HepG2 (cell line): ENCODE data around the gene ZNF561. TPM values are rescaled to one million over a fixed set of nuclear protein-coding genes. Genes with fewer than 3 reads are reported as not detected.
A peak's percentile ranks its signal among the peaks of the same experiment; 100 is the strongest.

ENCODE experiments used
- ARID5B ChIP-seq: IDR thresholded peaks from 2 replicates; pipeline ENCODE4 v1.4.0; 2020; ENCODE audit warnings: mild to moderate bottlenecking, missing genetic modification reagents
- BORCS8-MEF2B ChIP-seq: sonication (generic); formaldehyde crosslinking; IDR thresholded peaks from 2 replicates; pipeline ENCODE4 v1.8.0; 2022; ENCODE audit warnings: mild to moderate bottlenecking, missing genetic modification reagents
- DR1 ChIP-seq: sonication (generic); formaldehyde crosslinking; IDR thresholded peaks from 2 replicates; pipeline ENCODE4 v1.8.0; 2021; ENCODE audit warnings: mild to moderate bottlenecking, missing genetic modification reagents, inconsistent platforms
- ELF3 ChIP-seq: IDR thresholded peaks from 2 replicates; pipeline ENCODE4 v1.6.1; 2016; ENCODE audit warnings: missing genetic modification reagents, missing compliant biosample characterization
- FOXK2 ChIP-seq: fragments of 450-650 bp; IDR thresholded peaks from 2 replicates; pipeline ENCODE4 v1.6.1; 2016
- PLSCR1 ChIP-seq: sonication (generic); formaldehyde crosslinking; IDR thresholded peaks from 2 replicates; pipeline ENCODE4 v1.5.0; 2020; ENCODE audit warnings: missing genetic modification reagents, mild to moderate bottlenecking, borderline replicate concordance
- PRMT3 ChIP-seq: sonication (generic); formaldehyde crosslinking; IDR thresholded peaks from 2 replicates; pipeline ENCODE4 v1.8.1; 2022; ENCODE audit warnings: low read depth, mild to moderate bottlenecking, moderate library complexity, missing genetic modification reagents, borderline replicate concordance
- SNAPC2 ChIP-seq: sonication (generic); formaldehyde crosslinking; IDR thresholded peaks from 2 replicates; pipeline ENCODE4 v1.8.1; 2022; ENCODE audit warnings: mild to moderate bottlenecking, missing genetic modification reagents
- SP5 ChIP-seq: IDR thresholded peaks from 2 replicates; pipeline ENCODE4 v1.6.1; 2016; ENCODE audit warnings: low read depth, borderline replicate concordance
- ZBTB49 ChIP-seq: sonication (generic); formaldehyde crosslinking; IDR thresholded peaks from 2 replicates; pipeline ENCODE4 v1.4.0; 2020; ENCODE audit warnings: missing genetic modification reagents, borderline replicate concordance
- ZBTB7A ChIP-seq: sonication (generic); formaldehyde crosslinking; IDR thresholded peaks from 2 replicates; pipeline ENCODE4 v1.8.0; 2022; ENCODE audit warnings: mild to moderate bottlenecking, missing genetic modification reagents
- ZNF460 ChIP-seq: sonication (generic); formaldehyde crosslinking; IDR thresholded peaks from 2 replicates; pipeline ENCODE4 v1.5.1; 2020; ENCODE audit warnings: missing genetic modification reagents, mild to moderate bottlenecking, borderline replicate concordance
- ZNF629 ChIP-seq: sonication (generic); formaldehyde crosslinking; conservative IDR thresholded peaks from 2 replicates; pipeline ENCODE4 v1.5.0; 2020; ENCODE audit warnings: missing genetic modification reagents
- polyA plus RNA-seq, 8 experiments: library from polyadenylated mRNA; depleted of rRNA in 3 of 8; stranded (reverse) in 7 of 8; unstranded in 1 of 8; fragments of >200 nt; fragmentation: Illumina TruSeq in 4 of 8; extraction: Trizol in 4 of 8; gene quantifications; 2 replicates each; pipeline versions ENCODE4 v1.2.1 to v1.2.3, GENCODE V29; 2011 to 2016; ENCODE audit warnings: low read depth in 4 of 8, missing spikeins in 1 of 8, mixed read lengths in 1 of 8; ENCODE audit not compliant: insufficient read depth in 1 of 8
- total RNA-seq, 5 experiments: library from RNA; depleted of rRNA; stranded (reverse); fragments of >200 nt; fragmentation: Illumina TruSeq; extraction: Trizol; gene quantifications; 2 replicates each; pipeline ENCODE4 v1.2.3, GENCODE V29; 2016; ENCODE audit warnings: low read depth in 1 of 5
- TF ChIP-seq, protein P1 (sequence below): sonication (generic); formaldehyde crosslinking; IDR thresholded peaks from 2 replicates; pipeline ENCODE4 v1.9.0; 2021; ENCODE audit warnings: missing genetic modification reagents, mild to moderate bottlenecking, borderline replicate concordance
- TF ChIP-seq, protein P2 (sequence below): IDR thresholded peaks from 2 replicates; pipeline ENCODE4 v1.6.1; 2016; ENCODE audit warnings: mild to moderate bottlenecking, missing biosample characterization, missing genetic modification reagents
- TF ChIP-seq, protein P3 (sequence below): sonication (generic); formaldehyde crosslinking; IDR thresholded peaks from 2 replicates; pipeline ENCODE4 v1.5.1; 2020; ENCODE audit warnings: mild to moderate bottlenecking, missing genetic modification reagents

ZNF561 gene
- total and polyA plus RNA-seq, 2 of the 13 experiments (the other 11 are each of a cell fraction or from before 2014, with no cell fraction given), result 19.8 to 35.1 TPM

GRCh38 chr19:9584073-9584833, 36.8 kb downstream of the ZNF561 start, which contains the start of gene ZNF121 (continued):
- TF ChIP-seq ZBTB7A (CRISPR knock-in tag), result no peak
- TF ChIP-seq ZBTB49 (CRISPR knock-in tag), result no peak
- no peak for TF ChIP-seq SP5 (CRISPR knock-in tag)
- TF ChIP-seq BORCS8-MEF2B (CRISPR knock-in tag), result peak; percentile 89
- TF ChIP-seq, protein P1, sequence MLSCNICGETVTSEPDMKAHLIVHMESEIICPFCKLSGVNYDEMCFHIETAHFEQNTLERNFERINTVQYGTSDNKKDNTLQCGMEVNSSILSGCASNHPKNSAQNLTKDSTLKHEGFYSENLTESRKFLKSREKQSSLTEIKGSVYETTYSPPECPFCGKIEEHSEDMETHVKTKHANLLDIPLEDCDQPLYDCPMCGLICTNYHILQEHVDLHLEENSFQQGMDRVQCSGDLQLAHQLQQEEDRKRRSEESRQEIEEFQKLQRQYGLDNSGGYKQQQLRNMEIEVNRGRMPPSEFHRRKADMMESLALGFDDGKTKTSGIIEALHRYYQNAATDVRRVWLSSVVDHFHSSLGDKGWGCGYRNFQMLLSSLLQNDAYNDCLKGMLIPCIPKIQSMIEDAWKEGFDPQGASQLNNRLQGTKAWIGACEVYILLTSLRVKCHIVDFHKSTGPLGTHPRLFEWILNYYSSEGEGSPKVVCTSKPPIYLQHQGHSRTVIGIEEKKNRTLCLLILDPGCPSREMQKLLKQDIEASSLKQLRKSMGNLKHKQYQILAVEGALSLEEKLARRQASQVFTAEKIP (CRISPR knock-in tag), result no peak
- peak; percentile 63 for TF ChIP-seq ELF3
- peak; percentile 72; the same call in 1 of the 2 replicates for TF ChIP-seq SNAPC2 (CRISPR knock-in tag)
- TF ChIP-seq FOXK2, result no peak
- no peak for TF ChIP-seq ZNF629 (CRISPR knock-in tag)
- TF ChIP-seq, protein P2, sequence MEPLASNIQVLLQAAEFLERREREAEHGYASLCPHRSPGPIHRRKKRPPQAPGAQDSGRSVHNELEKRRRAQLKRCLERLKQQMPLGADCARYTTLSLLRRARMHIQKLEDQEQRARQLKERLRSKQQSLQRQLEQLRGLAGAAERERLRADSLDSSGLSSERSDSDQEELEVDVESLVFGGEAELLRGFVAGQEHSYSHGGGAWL (CRISPR knock-in tag), result no peak
- TF ChIP-seq PRMT3 (CRISPR knock-in tag), result no peak
- peak; percentile 49; the same call in 1 of the 2 replicates for TF ChIP-seq ARID5B (CRISPR knock-in tag)
- TF ChIP-seq ZNF460 (CRISPR knock-in tag), result no peak; the same call in 1 of the 2 replicates
- TF ChIP-seq, protein P3, sequence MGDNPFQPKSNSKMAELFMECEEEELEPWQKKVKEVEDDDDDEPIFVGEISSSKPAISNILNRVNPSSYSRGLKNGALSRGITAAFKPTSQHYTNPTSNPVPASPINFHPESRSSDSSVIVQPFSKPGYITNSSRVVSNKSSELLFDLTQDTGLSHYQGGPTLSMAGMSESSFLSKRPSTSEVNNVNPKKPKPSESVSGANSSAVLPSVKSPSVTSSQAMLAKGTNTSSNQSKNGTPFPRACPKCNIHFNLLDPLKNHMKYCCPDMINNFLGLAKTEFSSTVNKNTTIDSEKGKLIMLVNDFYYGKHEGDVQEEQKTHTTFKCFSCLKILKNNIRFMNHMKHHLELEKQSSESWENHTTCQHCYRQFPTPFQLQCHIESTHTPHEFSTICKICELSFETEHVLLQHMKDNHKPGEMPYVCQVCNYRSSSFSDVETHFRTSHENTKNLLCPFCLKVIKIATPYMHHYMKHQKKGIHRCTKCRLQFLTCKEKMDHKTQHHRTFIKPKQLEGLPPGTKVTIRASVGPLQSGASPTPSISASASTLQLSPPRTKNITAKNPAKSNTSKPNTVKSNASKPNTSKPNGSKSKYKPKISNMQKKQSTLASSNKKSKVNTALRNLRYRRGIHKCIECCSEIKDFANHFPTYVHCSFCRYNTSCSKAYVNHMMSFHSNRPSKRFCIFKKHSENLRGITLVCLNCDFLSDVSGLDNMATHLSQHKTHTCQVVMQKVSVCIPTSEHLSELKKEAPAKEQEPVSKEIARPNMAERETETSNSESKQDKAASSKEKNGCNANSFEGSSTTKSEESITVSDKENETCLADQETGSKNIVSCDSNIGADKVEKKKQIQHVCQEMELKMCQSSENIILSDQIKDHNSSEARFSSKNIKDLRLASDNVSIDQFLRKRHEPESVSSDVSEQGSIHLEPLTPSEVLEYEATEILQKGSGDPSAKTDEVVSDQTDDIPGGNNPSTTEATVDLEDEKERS (CRISPR knock-in tag), result peak; percentile 72; the same call in 1 of the 2 replicates
- TF ChIP-seq DR1, result peak; percentile 89
- TF ChIP-seq PLSCR1 (CRISPR knock-in tag), result no peak
